SK-N-SH treated with all-trans-retinoic acid at 6 μM for 48 hours (cell line): ENCODE results near the gene ARF1.

Source experiments
- CREB5 ChIP-seq: fragments of 250-450 bp; sonication (Bioruptor Pico); IDR thresholded peaks from 2 replicates; pipeline ENCODE4 v1.5.1; 2020; ENCODE audit warnings: low read depth, mild to moderate bottlenecking, moderate library complexity
- CSRNP3 ChIP-seq: fragments of 250-450 bp; sonication (Bioruptor Pico); IDR thresholded peaks from 2 replicates; pipeline ENCODE4 v1.5.1; 2021; ENCODE audit warnings: mild to moderate bottlenecking, moderate library complexity
- ISL1 ChIP-seq: fragments of 250-450 bp; sonication (Bioruptor Pico); IDR thresholded peaks from 2 replicates; pipeline ENCODE4 v2.1.2; 2022; ENCODE audit warnings: mild to moderate bottlenecking, moderate library complexity
- PATZ1 ChIP-seq: fragments of 250-450 bp; sonication (Bioruptor Pico); IDR thresholded peaks from 2 replicates; pipeline ENCODE4 v1.8.0; 2020; ENCODE audit warnings: mild to moderate bottlenecking, moderate library complexity, borderline replicate concordance
- SNAI2 ChIP-seq: fragments of 250-450 bp; sonication (Bioruptor Pico); IDR thresholded peaks from 2 replicates; pipeline ENCODE4 v1.5.0; 2020; ENCODE audit warnings: mild to moderate bottlenecking, moderate library complexity
- TOX ChIP-seq: fragments of 250-450 bp; sonication (Bioruptor Pico); IDR thresholded peaks from 2 replicates; pipeline ENCODE4 v1.8.0; 2021; ENCODE audit warnings: mild to moderate bottlenecking, moderate library complexity, borderline replicate concordance
- ZC3H10 ChIP-seq: fragments of 250-450 bp; sonication (Bioruptor Pico); IDR thresholded peaks from 2 replicates; pipeline ENCODE4 v1.5.1; 2021; ENCODE audit warnings: mild to moderate bottlenecking, moderate library complexity
- ZNF70 ChIP-seq: fragments of 450-650 bp; formaldehyde crosslinking; IDR thresholded peaks from 2 replicates; pipeline ENCODE4 v1.5.0; 2020; ENCODE audit warnings: mild to moderate bottlenecking, moderate library complexity

GRCh38 chr1:228066416-228066815, 16.1 kb upstream of the ARF1 start:
- no peak for TF ChIP-seq CREB5 (CRISPR knock-in tag)
- TF ChIP-seq CSRNP3 (CRISPR knock-in tag) = no peak
- TF ChIP-seq PATZ1 (CRISPR knock-in tag) = no peak
- no peak for TF ChIP-seq TOX
- no peak for TF ChIP-seq ISL1 (CRISPR knock-in tag)
- TF ChIP-seq ZC3H10 (CRISPR knock-in tag) = no peak
- no peak for TF ChIP-seq ZNF70 (CRISPR knock-in tag)
- no peak for TF ChIP-seq SNAI2 (CRISPR knock-in tag)
